Mucosa of stomach (tissue), 1 donor: ENCODE data around the gene ZNF224.
A peak's percentile ranks its signal among the peaks of the same experiment; 100 is the strongest.

ENCODE experiments used
- H3K27me3 ChIP-seq: one replicate; pipeline ENCODE4 v1.7.0; 2013; ENCODE audit warnings: mild to moderate bottlenecking, low read length; ENCODE audit not compliant: control insufficient read depth, insufficient read depth
- H3K36me3 ChIP-seq: one replicate; pipeline ENCODE4 v1.7.0; 2013; ENCODE audit warnings: low read length; ENCODE audit not compliant: control insufficient read depth, insufficient read depth
- H3K4me1 ChIP-seq: one replicate; pipeline ENCODE4 v1.7.0; 2013; ENCODE audit warnings: mild to moderate bottlenecking, low read length; ENCODE audit not compliant: control insufficient read depth, insufficient read depth
- H3K4me3 ChIP-seq: one replicate; pipeline ENCODE4 v1.7.0; 2013; ENCODE audit warnings: low read length
- H3K9ac ChIP-seq: one replicate; pipeline ENCODE4 v1.7.0; 2013; ENCODE audit warnings: mild to moderate bottlenecking, low read length, moderate library complexity
- H3K9me3 ChIP-seq: one replicate; pipeline ENCODE4 v1.7.0; 2013; ENCODE audit warnings: mild to moderate bottlenecking, low read length, moderate library complexity; ENCODE audit not compliant: control insufficient read depth
- donor health status: Pancreatic carcinoma.

Gene ZNF224

DNA sequence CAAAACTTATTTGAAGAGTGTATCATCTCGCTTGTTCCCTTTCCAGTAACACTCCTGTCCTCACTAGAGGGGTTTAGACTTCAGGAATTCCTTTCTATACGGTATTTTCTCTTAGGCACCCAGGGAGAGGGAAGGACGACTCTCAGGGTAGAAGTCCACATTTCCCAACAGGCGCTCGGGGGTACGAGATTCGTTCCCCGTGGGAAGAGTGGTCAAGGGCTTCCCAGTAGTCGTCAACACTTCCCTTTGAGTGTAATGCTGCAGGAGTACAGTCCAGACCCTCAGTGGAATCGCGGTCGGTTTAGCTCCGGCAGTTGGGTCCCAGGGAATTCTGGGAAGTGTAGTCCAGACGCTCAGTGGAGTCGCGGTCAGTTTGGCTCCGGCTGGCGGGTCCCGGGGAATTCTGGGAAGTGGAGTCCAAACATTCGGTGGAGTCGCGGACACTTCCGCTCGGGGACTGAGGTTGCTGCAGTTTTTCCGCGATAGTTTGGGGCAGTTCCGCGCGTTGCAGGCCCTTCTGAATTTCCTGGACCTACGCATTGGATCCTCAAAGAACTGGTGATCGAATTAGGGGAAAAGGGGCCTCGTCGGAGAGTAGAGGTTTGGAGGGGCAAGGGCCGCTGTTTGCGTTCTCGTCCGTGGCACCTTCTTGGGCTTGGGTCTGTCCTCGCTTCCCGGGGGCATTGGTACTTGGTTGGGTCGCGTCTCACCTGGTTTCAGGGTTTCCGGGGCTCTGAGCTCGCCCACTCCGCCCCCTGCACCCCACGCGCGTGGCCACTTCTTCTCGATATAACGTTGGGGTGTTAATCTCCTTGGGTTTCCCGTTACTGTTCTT is at the start of gene ZNF224:
Gene ZNF224, plus strand, starts transcription at position 431 of the 835 bp plus-strand sequence. CDS start 3,513 bp downstream, outside the sequence.
- H3K27me3 ChIP-seq, result no peaks in the 10 kb centered on the region
- H3K36me3 ChIP-seq, result no peaks in the 10 kb centered on the region

DNA sequence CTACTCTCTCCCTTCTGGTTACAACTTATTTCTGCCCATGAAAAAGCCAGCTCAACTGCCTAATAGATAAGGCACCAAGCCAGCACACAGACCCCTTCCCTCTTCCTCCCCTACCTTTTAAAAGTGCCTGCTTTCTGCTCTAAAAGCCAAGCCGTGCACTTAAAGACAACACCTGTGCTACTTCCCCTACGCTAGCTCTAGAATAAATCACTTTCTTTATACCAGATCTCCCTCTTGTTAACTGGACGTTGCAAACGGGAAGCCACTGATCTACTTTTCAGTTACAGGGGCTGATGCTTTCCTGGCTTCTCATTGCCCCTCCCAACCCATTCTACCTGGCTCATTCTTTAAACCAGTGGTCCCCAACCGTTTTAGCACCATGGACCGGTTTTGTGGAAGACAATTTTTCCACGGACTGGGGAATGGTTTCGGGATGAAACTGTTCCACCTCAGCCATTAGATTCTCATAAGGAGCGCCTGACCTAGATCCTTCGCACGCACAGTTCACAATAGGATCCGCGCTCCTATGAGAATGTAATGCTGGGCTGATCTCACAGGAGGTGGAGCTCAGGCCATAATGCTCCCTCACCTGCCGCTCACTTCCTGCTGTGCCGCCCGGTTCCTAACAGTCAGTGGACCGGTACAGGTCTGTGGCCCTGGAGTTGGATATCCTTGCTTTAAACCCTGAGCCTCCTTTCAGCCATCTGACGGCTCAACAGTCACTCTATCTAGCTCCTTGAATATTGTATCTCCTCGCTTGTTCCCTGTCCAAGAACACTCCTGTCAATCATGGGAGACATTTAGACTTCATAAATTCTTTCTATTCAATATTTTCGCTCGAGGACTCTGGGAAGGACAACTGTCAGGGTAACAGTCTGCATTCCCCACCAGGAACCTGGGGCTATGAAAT is 43.2 kb upstream of the ZNF224 start:
- H3K27me3 ChIP-seq, result no peaks in the 10 kb centered on the region
- H3K9ac ChIP-seq, result peak overlapping the region; percentile 36
- H3K36me3 ChIP-seq, result no peaks in the 10 kb centered on the region
- peak overlapping the region; percentile 97 for H3K4me3 ChIP-seq
- no peaks in the 10 kb centered on the region for H3K9me3 ChIP-seq
- no peaks in the 10 kb centered on the region for H3K4me1 ChIP-seq

More for the DNA sequence above, at the start of gene ZNF224:
- no peaks in the 10 kb centered on the region for H3K9me3 ChIP-seq
- peak within 1 kb of the TSS; percentile 92 for H3K9ac ChIP-seq
- H3K4me1 ChIP-seq, result no peaks in the 10 kb centered on the region
- peak within 1 kb of the TSS; percentile 58 for H3K4me3 ChIP-seq

DNA sequence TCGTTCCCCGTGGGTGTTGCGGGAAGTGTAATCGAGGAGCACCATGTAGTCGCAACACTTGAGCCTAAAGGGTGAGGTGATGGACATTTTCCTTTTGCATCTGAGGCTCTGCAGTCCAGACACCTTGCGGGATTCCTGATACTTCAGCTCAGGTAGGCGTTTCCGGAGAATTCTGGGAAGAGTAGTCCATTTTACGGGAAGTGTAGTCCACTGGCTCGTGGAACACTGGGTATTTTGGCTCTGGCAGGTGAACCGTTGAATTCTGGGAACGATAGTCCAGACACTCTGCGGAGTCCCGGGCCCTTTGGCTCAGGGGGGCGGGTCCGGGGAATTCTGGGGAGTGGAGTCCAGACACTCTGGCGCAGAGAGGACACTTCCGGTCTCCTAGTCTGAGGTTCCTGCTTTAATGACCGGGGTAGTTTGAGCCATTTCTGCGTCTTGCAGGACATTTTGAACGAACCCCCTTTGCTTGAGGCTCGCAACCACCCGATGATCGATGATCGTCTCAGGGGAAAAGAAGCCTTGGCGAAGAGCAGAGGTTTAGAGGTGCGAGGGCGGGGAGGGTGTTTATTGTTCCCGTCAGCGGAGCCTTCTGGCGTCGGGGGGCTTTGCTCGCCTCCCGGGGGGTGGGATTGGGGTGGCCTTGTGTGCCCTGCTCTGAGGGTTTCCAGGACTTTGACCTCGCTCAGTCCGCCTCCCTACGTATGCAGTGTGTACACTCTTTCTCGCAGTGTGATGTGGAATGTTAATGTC is 42.3 kb upstream of the ZNF224 start, which contains the start of gene ZNF223:
Gene ZNF223, plus strand, starts transcription at position 387 of the 753 bp plus-strand sequence. CDS start 3,141 bp downstream, outside the sequence.
- peak within 1 kb of the TSS; percentile 66 for H3K9ac ChIP-seq
- H3K36me3 ChIP-seq, result no peaks in the 10 kb centered on the region
- no peaks in the 10 kb centered on the region for H3K9me3 ChIP-seq
- no peaks in the 10 kb centered on the region for H3K4me1 ChIP-seq
- no peaks in the 10 kb centered on the region for H3K27me3 ChIP-seq
- H3K4me3 ChIP-seq, result peak within 1 kb of the TSS; percentile 97

DNA sequence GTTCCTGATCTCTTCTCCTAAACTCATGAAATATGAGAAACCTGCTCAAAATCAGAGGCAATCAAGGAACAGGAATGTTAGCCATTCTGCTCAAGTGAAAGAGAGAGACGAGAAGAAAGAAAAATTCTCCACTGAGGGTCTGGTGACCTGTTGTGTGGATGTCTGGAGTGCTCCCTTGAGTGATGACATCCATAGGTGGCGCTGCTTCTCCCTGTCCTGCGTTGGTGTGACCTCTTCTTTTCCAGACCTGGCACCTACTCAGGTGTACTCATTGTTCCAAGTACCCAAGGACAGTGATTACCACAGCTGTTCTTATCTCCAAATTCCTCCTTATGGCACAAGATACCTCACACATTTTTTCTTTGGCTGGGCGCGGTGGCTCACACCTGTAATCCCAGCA is 38.3 kb upstream of the ZNF224 start:
- Histone ChIP-seq H3K4me3 (no peak overlapping the region), H3K9me3 (no peaks in the 10 kb centered on the region), H3K27me3 (no peaks in the 10 kb centered on the region), H3K36me3 (no peaks in the 10 kb centered on the region), H3K9ac (no peak overlapping the region), H3K4me1 (no peaks in the 10 kb centered on the region)

DNA sequence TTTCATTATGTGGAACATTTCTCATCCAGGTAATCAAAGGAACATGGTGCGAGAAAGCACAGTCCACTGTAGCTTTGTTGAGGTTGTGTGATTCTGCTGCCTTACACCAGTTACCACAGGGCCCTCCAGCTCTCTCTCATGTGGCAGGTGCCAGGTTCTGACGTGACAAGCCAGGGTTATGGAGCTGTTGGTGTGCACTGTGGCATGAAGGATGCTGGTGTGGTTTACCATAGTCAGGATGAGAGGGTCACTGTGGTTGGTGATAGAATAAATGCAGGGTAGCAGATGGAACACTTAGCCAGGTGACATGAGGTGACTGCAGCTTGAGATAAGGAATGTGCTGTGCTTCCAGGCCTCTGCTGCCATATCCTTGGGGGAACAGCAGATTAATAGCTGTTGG is 34.9 kb upstream of the ZNF224 start:
- Histone ChIP-seq H3K9ac (no peak overlapping the region), H3K4me3 (no peak overlapping the region), H3K4me1 (no peaks in the 10 kb centered on the region), H3K36me3 (no peaks in the 10 kb centered on the region), H3K9me3 (no peaks in the 10 kb centered on the region), H3K27me3 (no peaks in the 10 kb centered on the region)

DNA sequence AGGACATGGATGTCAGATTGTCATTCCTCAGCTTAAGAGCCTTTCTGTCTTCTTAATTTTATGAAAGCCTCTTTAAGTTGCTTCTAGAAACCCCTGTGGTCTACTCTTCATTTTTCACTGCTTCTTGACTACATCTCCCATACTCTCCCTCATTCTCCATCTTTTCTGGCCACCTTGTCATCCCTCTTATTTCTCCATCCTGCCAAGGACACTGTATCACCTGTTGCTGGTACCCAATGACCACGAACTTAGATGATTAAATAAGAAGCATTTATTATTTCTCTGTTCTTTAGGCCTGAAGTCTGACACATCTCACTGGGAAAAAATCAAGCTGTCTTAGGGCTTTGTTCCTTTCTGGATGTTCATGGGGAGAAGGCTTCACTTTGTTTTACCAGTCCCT is 33.1 kb upstream of the ZNF224 start:
- Histone ChIP-seq H3K4me3 (no peak overlapping the region), H3K9me3 (peaks cover 5% of the 10 kb centered on the region), H3K27me3 (no peaks in the 10 kb centered on the region), H3K36me3 (peaks cover 5% of the 10 kb centered on the region), H3K9ac (no peak overlapping the region), H3K4me1 (no peaks in the 10 kb centered on the region)

DNA sequence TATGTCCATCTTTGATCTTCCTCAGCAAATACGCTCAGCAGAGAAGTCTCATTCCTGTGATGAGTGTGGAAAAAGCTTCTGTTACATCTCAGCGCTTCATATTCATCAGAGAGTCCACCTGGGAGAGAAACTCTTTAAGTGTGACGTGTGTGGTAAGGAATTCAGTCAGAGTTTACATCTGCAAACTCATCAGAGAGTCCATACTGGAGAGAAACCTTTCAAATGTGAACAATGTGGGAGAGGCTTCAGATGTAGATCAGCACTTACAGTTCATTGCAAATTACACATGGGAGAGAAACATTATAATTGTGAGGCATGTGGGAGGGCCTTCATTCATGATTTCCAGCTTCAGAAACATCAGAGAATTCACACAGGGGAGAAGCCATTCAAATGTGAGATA is 27.9 kb upstream of the ZNF224 start:
- Histone ChIP-seq H3K4me3 (no peak overlapping the region), H3K27me3 (no peaks in the 10 kb centered on the region), H3K4me1 (no peaks in the 10 kb centered on the region), H3K9ac (no peak overlapping the region), H3K36me3 (peaks cover 13% of the 10 kb centered on the region), H3K9me3 (peaks cover 19% of the 10 kb centered on the region)

DNA sequence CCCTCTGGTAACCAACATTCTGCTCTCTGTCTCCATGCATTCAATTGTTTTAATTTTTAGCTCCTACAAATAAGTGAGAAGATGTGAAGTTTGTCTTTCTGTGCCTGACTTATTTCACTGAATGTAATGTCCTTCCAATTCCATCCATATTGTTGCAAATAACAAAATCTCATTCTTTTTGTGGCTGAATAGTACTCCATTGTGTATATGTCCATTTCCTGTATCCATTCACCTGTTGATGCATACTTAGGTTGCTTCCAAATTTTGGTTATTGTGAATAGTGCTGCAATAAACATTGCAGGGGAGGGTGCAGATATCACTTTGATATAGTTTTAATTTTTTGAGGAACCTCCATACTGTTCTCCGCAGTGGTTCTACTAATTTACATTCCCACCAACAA is 24.7 kb upstream of the ZNF224 start:
- Histone ChIP-seq H3K4me3 (no peak overlapping the region), H3K27me3 (no peaks in the 10 kb centered on the region), H3K9ac (no peak overlapping the region), H3K36me3 (peaks cover 13% of the 10 kb centered on the region), H3K4me1 (no peaks in the 10 kb centered on the region), H3K9me3 (peaks cover 19% of the 10 kb centered on the region)

DNA sequence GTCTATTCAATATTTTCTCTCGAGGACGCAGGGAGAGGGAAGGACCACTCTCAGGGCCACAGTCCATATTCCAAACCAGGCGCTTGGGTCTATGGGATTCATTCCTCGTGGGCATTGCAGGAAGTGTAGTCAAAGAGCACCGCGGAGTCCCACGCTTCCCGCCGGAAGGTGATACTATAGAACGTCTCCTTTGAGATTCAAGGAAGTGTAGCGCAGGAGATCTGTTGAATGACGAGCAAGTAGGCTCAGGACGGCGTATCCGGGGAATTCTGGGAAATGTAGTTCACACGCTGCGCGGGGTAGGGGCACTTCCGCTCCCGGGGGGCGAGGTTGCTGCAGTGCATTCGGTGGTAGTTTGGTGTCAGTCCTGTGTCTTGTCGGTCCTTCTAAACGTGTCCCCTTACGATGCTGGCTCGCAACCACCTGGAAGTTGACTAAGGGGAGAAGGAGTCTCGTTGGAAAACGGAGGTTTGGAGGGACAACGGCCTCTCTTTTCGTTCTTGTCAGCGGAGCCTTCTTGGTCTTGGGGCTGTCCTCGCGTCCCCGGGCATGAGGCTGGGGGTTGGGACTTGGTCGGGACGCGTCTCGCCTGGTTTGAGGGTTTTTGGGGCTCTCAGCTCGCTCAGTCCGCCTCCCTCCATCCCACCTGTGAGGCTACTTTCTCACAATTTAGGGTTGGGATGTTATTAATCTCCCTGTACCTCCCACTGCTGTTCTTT is 22.2 kb upstream of the ZNF224 start, which contains the start of gene ZNF284:
Gene ZNF284, plus strand, starts transcription at position 336 of the 719 bp plus-strand sequence. CDS start 4,231 bp downstream, outside the sequence.
- Histone ChIP-seq H3K9ac (peak within 1 kb of the TSS; percentile 58), H3K36me3 (no peaks in the 10 kb centered on the region), H3K27me3 (no peaks in the 10 kb centered on the region), H3K9me3 (peaks cover 5% of the 10 kb centered on the region), H3K4me3 (peak within 1 kb of the TSS; percentile 77), H3K4me1 (no peaks in the 10 kb centered on the region)

DNA sequence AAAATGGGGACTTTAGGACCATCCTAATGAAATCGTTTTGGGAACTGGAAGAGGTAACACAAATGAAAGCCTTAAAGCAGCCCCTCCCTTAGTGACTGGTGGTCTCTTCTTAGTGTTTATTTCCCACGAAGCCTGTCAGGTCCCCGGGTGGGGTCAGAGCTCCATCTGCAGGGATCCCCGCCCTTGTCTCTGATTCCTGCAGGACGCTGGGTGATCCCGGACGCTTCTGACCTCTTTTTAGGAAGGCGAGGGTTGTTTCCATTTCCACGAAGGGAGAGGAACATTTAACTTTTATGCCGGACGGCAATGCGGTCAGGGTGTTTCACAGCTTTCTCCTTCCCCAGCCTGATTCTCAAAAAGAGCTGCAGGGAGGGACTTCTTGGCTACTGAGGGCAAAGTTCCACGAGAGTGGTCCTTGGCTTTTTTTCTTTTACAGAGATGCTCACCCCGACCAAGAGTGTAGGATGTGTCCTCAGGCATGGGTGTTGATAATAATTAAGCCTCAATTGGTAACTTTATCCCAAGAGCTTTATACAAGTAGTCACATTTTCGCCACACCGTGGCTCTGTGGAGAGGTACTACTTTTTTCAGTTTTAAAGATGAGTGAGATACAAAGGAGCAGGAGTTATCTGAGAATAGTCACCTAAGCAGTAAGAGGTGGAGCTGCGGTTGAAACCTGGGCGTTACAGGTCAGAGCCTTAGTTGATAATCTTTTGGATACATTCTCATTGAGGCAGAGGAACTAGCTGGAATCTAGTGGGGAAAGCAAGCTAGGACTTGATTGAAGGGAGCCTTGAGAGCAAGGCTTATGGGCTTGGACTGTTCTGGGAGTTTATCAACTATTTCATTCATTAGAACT is 21.4 kb upstream of the ZNF224 start:
- Histone ChIP-seq H3K9me3 (peaks cover 5% of the 10 kb centered on the region), H3K4me1 (no peaks in the 10 kb centered on the region), H3K9ac (peak overlapping the region; percentile 58), H3K4me3 (peak overlapping the region; percentile 77), H3K27me3 (no peaks in the 10 kb centered on the region), H3K36me3 (no peaks in the 10 kb centered on the region)
